Caki2 (cell line): Measurements from ENCODE around the gene ROR2. TPM values are rescaled to one million over a fixed set of nuclear protein-coding genes. Genes with fewer than 3 reads are reported as not detected.

Experiments
- DNase-seq: peaks from one replicate; pipeline ENCODE4 v3.0.0-alpha.2; 2015; ENCODE audit warnings: low read depth
- in situ Hi-C: cut with HindIII; loops from 2 replicates; pipeline ENCODE4 v1.10.0; 2016; ENCODE audit warnings: low sequenced_read_pairs, low pct_unique_long_range_greater_than_20kb, mixed read lengths
- total RNA-seq: library from RNA; depleted of rRNA; stranded (reverse); fragments of >200 nt; shearing (Covaris generic); gene quantifications from 2 replicates; pipeline ENCODE4 v1.2.3, GENCODE V29; 2014; ENCODE audit warnings: low replicate concordance

The ROR2 gene
- total RNA-seq, 1 experiment from 2014 or later: 8.4 TPM

DNA sequence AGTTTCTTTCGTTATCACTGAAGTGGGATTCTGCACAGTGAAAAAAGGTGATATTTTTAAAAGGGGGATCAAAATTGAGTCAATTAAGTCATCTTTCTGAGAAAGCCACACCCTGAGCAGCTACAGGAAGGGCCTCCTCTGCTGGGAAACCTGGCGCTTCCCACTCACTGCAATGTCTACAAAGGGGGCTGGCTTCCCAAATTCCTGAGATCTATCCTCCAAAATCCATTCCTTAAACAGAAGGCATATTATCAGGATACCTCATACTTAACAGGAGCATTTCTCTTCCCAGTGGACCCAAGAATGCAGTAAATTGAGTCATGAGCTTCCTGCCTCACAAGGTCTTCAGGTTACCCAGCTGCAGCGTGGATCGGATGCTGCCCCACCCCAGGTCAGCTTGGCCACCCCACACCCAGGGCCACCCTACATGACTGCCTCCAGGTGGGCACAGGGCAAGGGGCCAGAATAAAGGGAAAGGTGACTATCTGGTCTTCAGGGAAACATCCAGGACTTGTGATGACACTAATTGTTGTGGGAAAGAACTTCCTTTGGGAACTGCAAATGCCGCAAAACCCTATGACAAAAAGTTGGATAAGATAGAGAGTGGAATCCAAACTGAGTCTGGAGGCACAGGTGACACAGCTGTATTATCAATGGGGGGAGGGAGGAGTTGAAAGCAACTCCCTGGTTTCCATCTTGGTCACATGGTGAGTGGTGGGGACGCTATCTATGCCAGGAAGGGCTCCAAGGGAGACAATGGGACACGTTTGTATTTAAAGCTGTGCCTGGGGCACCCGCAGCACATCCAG, 42.3 kb downstream of the ROR2 start:
- in situ Hi-C loops: no loop called here

DNA sequence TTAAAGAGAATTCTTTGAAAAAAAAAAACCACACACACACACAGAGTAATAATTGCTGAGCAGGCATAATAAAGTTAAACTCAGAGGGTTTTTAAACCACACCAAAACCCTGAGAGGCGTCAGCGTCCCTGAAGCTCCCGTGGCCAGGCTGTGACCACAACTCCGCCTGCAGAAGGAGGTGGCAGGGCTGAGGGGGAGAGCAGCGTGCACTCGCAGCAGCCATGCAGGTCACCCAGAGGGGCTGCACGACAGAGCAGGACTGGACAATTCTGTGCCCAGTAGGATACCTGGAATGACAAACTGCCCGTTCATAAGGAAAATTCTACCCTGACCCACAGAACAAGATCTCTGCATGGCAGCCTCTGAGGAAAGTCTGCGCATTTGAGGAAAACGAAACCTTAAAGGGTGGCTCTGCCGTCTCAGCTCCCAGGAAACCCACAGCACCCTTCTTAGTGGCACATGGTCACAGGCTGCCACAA, 44.0 kb downstream of the ROR2 start:
- no peak for DNase-seq
- in situ Hi-C loops: no loop called here

More for the DNA sequence above, 42.3 kb downstream of the ROR2 start:
- DNase-seq: no peak

DNA sequence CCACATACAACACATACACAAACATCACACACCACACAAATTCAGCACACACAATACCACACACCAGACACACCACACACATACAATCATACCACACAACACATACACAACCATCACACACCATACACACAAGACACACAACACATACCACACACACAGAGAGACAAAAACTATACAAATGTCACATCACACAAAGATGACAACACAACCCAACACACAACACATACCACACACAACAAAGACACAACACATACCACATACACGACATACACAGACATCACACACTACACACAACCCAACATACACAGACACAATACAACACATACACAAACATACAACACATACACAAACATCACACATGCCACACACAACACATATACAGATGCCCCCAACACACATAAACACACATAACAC, 44.8 kb downstream of the ROR2 start:
- in situ Hi-C loops: no loop called here
- no peak for DNase-seq

DNA sequence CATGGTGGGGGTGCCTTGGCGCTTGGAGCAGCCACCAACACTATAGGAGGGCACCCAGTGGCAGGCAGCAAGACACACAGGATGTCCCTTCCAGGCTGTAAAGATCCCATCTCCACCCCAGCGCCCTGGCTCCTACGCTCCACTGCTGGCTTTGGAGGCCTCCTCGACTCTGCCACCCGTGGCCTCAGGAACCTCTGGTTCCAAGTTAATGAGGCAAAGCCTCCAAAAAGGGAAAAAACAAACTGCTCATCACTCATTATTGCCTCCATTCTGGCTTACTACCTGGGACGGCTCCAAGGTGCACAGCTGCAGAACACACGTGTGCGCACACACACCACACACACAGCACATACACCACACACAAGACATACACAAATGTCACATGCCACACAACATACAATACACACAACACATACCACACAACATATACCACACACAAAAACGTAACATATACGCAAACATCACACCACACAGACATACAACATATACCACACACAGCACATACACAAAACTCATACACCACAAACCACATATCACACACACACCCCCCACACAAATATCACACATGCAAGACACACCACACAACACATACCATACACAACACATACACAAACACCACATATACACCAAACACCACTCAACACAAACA, 45.3 kb downstream of the ROR2 start:
- in situ Hi-C loops: no loop called here
- peak; percentile 16 for DNase-seq

DNA sequence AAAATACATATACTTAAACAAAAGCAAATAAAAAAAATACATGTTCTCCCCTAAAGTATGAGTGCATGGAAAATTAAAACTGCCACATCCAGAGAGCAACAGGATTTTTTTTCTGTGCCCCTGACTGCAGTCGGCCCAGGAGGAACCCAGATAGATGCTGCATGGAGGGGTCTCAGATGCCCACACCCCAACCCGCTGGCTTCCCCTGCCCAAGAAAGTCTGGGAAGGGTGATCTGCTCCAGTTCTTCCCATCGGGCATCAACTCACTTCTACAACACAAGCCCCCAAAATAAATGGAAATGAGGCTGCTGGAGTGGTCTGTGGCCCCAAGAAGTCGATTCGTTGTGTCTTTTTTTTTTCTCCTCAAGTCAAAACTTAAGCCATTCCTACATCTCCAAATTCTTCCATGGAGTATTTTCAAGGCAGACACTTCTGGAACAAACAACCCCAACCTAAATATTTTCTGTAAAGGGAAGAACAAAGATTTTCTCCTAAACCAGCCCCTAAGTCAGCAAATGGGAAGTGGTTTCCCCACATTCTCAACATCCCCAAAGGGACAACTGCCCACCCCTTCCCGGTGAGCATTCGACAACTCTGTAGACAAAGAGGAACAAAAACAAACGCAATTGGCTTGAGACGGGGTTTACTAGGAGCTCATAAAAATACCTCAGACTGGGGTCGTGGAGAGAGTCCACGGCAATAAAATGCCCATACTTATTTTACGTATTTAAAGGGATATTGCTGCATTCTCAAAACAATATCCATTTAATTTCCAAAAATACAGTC, 46.7 kb downstream of the ROR2 start:
- DNase-seq: no peak
- in situ Hi-C loops: no loop called here

DNA sequence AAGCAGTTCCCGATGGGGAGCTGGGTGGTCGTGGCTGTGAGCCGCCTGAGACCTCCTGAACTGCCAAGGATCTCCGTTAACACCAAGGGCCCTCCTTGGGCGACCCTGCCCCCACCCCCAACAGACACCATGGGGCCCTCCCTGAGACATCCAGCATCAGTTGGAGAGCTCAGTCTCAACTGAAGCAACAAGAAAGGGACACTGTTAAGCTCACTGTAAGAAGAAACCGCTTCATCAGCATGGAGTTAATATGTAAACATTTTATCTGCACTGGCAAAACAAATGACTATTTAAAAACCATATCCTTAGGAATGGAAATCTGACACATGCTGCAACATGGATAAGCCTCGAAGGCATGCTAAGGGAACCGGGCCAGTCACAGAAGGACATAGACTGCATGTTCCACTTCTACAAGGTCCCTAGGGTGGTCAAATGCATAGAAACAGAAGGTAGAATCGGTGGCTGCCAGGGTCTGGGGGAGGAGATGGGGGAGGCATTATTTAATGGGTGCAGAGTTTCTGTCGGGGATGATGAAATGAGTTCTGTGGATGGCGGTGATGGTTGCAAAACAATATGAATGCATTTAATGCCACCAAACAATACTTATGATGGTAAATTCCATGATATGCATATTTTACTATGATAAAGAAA, 47.4 kb downstream of the ROR2 start:
- peak; percentile 20 for DNase-seq
- in situ Hi-C loops: no loop called here

DNA sequence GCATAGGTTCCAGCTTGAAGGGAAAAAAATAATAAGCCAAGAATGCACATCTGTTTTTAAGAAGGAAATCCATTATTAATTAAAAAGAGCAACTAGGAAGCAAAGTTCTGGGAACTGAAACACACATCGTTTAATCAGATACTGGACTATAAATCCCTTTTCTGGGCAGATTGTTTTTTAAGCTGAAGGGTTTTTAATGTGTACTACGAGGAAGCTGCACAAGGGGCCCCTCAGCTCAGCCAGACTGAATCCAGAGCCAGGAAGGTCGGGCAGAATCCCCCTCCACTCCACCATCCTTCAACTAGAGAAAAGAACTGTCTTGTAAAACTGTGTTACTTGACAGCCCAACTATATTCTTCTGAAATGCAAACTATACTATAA, 49.2 kb downstream of the ROR2 start:
- in situ Hi-C loops: no loop called here

DNA sequence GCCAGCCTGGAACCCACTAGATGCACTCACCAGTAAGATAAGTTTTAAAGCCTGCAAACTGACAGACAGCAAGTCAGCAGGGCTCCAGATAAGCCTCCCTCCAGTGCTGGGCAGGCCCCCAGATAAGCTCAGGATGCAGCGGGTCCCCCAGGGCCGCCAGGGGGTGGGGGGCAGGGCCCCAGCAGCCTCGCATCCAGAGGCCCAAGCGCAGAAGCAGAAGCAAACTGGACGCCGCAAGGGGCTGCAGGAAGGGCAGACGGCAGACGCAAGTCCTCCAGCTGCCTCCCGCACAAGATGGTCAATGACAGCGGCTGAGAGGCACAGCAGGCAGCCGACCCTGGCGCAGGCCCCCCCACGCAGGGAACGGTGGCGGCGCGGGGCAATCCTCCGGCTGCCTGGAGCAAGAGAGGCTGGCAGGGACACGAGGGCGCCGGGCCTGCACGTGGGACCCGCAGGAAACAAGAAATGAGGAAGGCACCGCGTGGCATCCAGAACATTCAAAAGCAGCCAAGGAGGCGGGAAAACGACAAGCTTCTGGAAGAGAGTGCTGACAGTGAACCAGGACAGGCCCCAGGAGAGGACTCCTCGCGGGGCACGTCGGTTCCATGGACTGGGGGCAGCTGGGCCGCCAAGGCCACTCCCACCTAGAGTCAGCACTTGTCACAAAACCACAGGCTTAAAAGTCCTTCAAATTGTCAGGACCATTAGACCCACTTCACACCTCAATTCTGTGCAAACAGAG, 49.8 kb downstream of the ROR2 start:
- in situ Hi-C loops: no loop called here
- DNase-seq: no peak

More for the DNA sequence above, 49.2 kb downstream of the ROR2 start:
- no peak for DNase-seq

DNA sequence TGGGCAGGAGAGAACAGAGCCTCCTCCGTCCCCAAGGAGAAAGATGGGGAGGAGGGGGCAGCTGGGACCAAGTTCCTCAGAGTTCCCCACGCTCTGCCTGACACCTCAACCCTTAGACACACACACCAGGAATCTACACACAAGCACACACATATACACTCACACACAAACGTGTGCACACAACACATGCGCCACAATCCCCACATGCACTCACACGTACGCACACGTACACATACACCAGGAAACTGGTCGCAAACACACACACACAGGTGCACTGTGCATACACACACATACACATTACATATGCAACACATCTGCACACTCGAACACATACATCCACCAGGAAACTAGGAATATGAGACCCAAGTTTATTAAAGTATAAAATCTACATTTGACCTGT, 50.4 kb downstream of the ROR2 start:
- in situ Hi-C loops: no loop called here
- peak; percentile 7 for DNase-seq

DNA sequence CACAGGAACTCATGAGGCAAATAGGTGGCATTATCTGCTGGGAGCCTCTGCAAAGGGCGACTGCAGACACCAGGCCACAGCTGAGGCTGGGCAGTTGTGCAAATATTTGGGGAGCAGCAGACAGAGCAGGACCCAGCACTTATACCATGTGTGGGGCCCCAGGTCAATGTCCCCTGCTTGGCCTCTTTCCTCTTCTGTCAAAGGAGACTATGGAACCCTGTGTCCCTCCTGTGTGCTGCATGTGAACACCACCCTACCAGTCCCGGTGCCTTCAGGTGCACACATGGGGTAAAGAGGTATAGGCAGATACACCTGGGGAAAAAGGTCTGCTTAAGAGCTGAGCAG, 50.8 kb downstream of the ROR2 start:
- no peak for DNase-seq
- in situ Hi-C loops: no loop called here

DNA sequence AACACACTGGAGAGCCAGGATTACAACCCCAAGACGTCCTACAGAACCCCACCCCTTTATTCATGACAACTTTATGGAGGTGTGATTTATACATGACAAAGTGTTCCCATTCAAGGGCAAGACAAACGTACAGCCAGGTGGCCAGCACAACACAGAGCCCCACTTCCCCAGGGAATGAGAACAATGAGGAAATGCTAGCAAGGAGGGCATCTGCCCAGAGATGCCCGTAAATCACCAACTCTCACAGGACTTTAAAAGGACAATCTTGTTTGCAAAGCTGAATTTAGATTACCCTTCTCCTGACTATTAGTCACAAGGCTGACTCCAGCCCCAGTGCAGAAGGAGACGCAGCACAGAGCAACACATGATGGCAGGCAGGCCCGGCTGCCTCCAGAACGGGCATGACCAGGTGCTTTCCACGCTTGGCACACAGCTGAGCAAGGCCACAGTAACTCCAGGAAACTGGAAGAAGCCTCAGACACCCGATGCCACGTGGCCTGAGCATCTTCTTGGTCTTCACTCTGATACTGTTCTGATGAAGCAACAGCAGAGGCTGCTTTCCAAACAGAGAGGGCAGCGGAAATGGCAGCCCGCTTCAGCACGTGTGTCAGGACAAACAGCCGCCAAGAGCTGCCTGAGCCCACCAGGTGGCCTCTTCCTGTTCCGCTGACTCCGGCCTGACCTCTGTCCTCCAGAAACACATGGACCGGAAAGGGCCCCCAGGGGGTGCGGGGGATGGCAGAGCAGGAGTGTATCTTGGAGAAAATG, 51.4 kb downstream of the ROR2 start:
- DNase-seq: peak; percentile 79
- in situ Hi-C loops: no loop called here

DNA sequence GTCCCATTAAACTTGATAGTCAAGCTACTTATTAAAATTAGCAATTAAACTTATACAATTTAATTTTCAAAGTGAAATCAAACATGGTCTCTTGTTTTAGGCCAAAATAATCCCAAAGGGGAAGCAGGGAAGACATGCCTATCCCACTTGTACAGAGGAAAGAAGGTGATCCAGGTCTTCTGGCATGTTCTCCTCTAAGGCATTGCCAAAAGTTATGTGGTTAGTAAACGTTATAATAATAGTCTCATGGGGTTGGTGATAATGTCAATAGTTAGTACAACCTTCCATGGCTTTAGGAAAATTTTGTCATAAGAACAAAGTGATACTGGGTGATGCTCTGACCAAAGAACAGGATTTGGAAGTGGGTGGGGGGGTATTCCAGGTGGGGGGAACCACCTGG, 52.8 kb downstream of the ROR2 start:
- in situ Hi-C loops: no loop called here
- DNase-seq: no peak

DNA sequence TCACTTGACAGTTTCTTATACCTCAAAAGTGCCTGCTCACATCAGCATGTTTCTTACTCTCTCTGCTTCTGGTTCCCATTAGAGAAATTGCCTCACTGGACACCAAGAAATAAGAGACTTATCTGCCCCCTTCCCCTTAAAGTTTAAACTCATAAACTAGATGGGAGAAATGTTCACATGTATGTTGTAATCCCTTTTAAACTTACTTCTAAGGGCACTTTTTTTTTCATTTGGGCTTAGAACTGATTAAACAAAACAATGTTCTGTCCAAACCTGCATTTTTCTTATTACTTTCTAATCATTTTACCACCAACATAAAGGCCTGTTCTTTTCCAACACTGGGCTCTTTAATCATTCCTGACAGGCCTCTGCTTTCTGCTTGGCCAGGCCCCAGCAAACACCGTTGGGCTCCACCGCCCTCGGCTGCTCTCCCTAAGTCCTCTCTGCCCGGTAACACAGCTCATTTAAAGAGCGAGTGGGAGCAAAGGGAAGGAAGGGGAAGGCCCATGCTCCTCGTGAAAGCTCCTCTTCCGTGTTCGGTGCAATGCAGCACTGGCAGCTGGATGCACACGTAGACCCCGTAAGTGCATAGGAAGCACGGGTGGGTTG, 53.4 kb downstream of the ROR2 start:
- DNase-seq: peak; percentile 75
- in situ Hi-C loops: no loop called here

DNA sequence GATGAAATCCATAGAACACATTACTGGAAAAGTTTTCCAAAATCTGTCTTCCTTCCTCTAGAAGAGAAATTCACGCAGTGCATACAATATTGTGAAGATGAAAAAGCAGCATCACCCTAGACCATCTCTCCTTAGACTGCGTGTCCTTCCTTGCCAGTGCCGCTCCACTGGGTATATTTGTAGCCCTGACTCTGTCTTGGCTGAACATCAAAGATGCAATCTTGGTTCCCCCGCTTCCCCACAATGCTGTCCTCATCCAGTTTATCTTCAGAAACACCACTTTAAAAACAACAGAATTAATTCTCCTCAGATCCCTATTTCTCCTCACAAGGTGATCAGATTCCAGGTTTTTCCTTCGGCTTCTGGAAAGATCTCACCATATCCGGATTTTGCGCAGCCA, 53.9 kb downstream of the ROR2 start:
- in situ Hi-C loops: no loop called here
- DNase-seq: no peak

DNA sequence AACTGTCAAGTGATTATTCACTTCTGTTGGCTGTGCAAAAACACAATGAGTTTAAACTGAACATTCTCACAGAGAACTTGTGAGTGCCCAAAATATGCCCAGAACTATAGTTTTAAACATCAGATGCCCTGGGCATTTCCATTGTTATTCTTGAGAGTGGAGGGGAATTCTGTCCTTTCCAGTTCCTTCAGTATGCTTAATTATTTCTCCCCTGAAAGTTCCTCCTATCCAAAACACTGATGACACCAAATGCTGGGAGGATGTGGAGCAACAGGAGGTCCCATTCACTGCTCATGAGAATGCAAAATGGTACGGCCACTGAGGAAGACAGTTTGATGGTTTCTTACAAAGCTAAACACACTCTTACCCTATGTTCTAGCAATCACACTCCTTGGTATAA, 55.5 kb downstream of the ROR2 start:
- in situ Hi-C loops: no loop called here
- no peak for DNase-seq

DNA sequence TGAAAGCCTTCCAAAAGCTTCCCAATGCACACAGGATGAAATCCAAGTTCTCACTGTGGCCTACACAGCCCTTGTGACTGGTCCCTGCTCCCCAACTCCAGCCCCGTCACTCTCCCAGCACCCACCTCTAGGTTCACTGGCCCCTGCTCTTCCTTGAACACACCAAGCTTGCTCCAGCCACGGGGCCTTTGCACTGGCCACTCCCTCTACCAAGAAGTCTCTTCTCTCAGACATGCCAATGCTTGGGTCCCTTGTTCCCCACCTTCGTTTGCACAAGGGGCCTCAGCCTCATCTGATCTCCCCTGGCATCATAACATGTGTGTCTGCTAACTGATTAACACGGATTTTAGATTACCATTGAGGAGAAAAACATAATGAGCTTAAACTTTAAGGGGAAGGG, 56.0 kb downstream of the ROR2 start:
- no peak for DNase-seq
- in situ Hi-C loops: no loop called here

DNA sequence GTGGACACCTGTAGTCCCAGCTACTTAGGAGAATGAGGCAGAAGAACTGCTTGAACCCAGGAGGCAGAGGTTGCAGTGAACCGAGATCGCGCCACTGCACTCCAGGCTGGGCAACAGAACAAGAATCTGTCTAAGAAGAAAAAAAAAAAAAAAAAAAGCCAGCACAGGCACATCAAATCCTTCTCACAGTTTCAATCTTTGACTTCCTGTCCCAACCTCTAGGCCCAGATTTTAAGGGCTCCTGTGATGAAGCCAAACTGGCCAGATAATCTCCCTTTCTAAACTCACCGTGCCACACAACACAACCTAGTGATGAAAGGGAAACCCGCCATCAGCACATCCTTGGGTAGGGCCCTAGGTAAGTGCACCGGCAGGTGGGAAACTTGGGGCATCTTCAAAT, 58.1 kb downstream of the ROR2 start:
- in situ Hi-C loops: no loop called here
- DNase-seq: no peak
